GM23338 (cell line): ENCODE measurements around the gene IFI44L. TPM values are rescaled to one million over a fixed set of nuclear protein-coding genes. Genes with fewer than 3 reads are reported as not detected.

ENCODE experiments used
- ATAC-seq: fragments of 200-7000 bp; cut with Tn5 transposase; 3 replicates; pipeline ENCODE4 v1.9.1; 2020
- DNase-seq: peaks from one replicate; pipeline ENCODE4 v3.0.0-alpha.2; 2015; ENCODE audit warnings: low spot score
- H2AFZ ChIP-seq: fragments of 200-600 bp; sonication (generic); 2 replicates; pipeline ENCODE4 v1.8.0; 2016; ENCODE audit warnings: antibody characterized with exemption, mild to moderate bottlenecking, moderate library complexity
- H3F3A ChIP-seq: fragments of 200-600 bp; sonication (generic); replicated peaks from 2 replicates; pipeline ENCODE4 v1.8.0; 2017; ENCODE audit warnings: antibody characterized with exemption, mixed run types, low read depth
- H3K27ac ChIP-seq: fragments of 200-600 bp; sonication (generic); 2 replicates; pipeline ENCODE4 v1.6.1; 2016; ENCODE audit warnings: low read depth
- H3K27me3 ChIP-seq: fragments of 200-600 bp; sonication (generic); 2 replicates; pipeline ENCODE4 v1.8.0; 2016; ENCODE audit warnings: mild to moderate bottlenecking, mixed run types, moderate library complexity; ENCODE audit not compliant: insufficient read depth
- H3K36me3 ChIP-seq: fragments of 200-600 bp; sonication (generic); 2 replicates; pipeline ENCODE4 v1.8.0; 2016; ENCODE audit warnings: mild to moderate bottlenecking; ENCODE audit not compliant: insufficient read depth
- H3K4me1 ChIP-seq: fragments of 200-600 bp; sonication (generic); 2 replicates; pipeline ENCODE4 v1.8.0; 2016; ENCODE audit warnings: mild to moderate bottlenecking, moderate library complexity; ENCODE audit not compliant: insufficient read depth
- H3K4me2 ChIP-seq: fragments of 200-600 bp; sonication (generic); 2 replicates; pipeline ENCODE4 v1.7.1; 2017; ENCODE audit warnings: mixed run types
- H3K4me3 ChIP-seq: fragments of 200-600 bp; sonication (generic); 2 replicates; pipeline ENCODE4 v1.6.1; 2016; ENCODE audit warnings: mixed run types
- H3K79me2 ChIP-seq: fragments of 200-600 bp; sonication (generic); replicated peaks from 2 replicates; pipeline ENCODE4 v1.8.0; 2017; ENCODE audit warnings: mild to moderate bottlenecking; ENCODE audit not compliant: insufficient read depth
- H3K9me2 ChIP-seq: fragments of 200-600 bp; sonication (generic); 2 replicates; pipeline ENCODE4 v1.8.0; 2017; ENCODE audit not compliant: insufficient read depth
- H4K20me1 ChIP-seq: fragments of 200-600 bp; sonication (generic); replicated peaks from 2 replicates; pipeline ENCODE4 v1.8.0; 2017; ENCODE audit warnings: mild to moderate bottlenecking; ENCODE audit not compliant: insufficient read depth
- H3K27ac Mint-ChIP-seq: 2 replicates; pipeline ENCODE4 v1.8.0; 2020; ENCODE audit warnings: inconsistent platforms, mild to moderate bottlenecking, moderate library complexity, mixed read lengths
- H3K27me3 Mint-ChIP-seq: 3 replicates; pipeline ENCODE4 v1.8.0; 2022; ENCODE audit warnings: low read depth, mild to moderate bottlenecking, moderate library complexity, mixed read lengths, inconsistent platforms; ENCODE audit not compliant: insufficient read depth, poor library complexity
- H3K36me3 Mint-ChIP-seq: 3 replicates; pipeline ENCODE4 v1.8.0; 2021; ENCODE audit warnings: low read depth, mild to moderate bottlenecking, inconsistent platforms, moderate library complexity, mixed read lengths
- H3K4me1 Mint-ChIP-seq: 3 replicates; pipeline ENCODE4 v1.8.0; 2020; ENCODE audit warnings: mild to moderate bottlenecking, inconsistent platforms, mixed read lengths
- H3K4me3 Mint-ChIP-seq: 3 replicates; pipeline ENCODE4 v1.8.0; 2021; ENCODE audit warnings: moderate library complexity, mild to moderate bottlenecking, inconsistent platforms, mixed read lengths
- H3K9me3 Mint-ChIP-seq: 3 replicates; pipeline ENCODE4 v1.8.0; 2020; ENCODE audit warnings: moderate library complexity, mild to moderate bottlenecking, inconsistent platforms, mixed read lengths
- CREB1 ChIP-seq: fragments of 250-450 bp; sonication (Bioruptor Pico); IDR thresholded peaks from 2 replicates; pipeline ENCODE4 v1.5.0; 2020; ENCODE audit warnings: low read depth, mild to moderate bottlenecking, moderate library complexity
- EZH2 ChIP-seq: fragments of 200-600 bp; sonication (generic); IDR thresholded peaks from one replicate; pipeline ENCODE4 v1.8.0; 2017; ENCODE audit warnings: antibody characterized with exemption, mild to moderate bottlenecking, low read depth; ENCODE audit not compliant: unreplicated experiment
- EZH2phosphoT487 ChIP-seq: fragments of 200-600 bp; sonication (generic); IDR thresholded peaks from one replicate; pipeline ENCODE4 v1.8.1; 2018; ENCODE audit warnings: antibody characterized with exemption; ENCODE audit not compliant: unreplicated experiment
- NANOG ChIP-seq: IDR thresholded peaks from 2 replicates; pipeline ENCODE4 v1.6.1; 2016; ENCODE audit warnings: antibody characterized with exemption, borderline replicate concordance
- POLR2AphosphoS5 ChIP-seq: IDR thresholded peaks from 2 replicates; pipeline ENCODE4 v1.6.1; 2016; ENCODE audit warnings: antibody characterized with exemption, low read depth
- STAT1 ChIP-seq: IDR thresholded peaks from one replicate; pipeline ENCODE4 v1.6.1; 2016; ENCODE audit warnings: antibody characterized with exemption; ENCODE audit not compliant: unreplicated experiment
- ZNF114 ChIP-seq: fragments of 250-450 bp; sonication (Bioruptor Pico); IDR thresholded peaks from 2 replicates; pipeline ENCODE4 v1.5.0; 2020; ENCODE audit warnings: mild to moderate bottlenecking, moderate library complexity
- ZNF331 ChIP-seq: fragments of 250-450 bp; sonication (Bioruptor Pico); IDR thresholded peaks from 2 replicates; pipeline ENCODE4 v1.5.0; 2020; ENCODE audit warnings: low read depth, mild to moderate bottlenecking, moderate library complexity
- polyA plus RNA-seq: library from polyadenylated mRNA; unstranded; fragments of >200 nt; fragmentation: Nextera tagmentation; extraction: Ambion mirVana; gene quantifications from 2 replicates; pipeline ENCODE4 v1.2.1, GENCODE V29; 2016
- total RNA-seq: library from RNA; depleted of rRNA; stranded (reverse); fragments of >200 nt; shearing (Covaris generic); gene quantifications from 2 replicates; pipeline ENCODE4 v1.2.3, GENCODE V29; 2014
- TF ChIP-seq, protein P1 (sequence below): fragments of 250-450 bp; sonication (Bioruptor Pico); IDR thresholded peaks from 2 replicates; pipeline ENCODE4 v1.5.0; 2020; ENCODE audit warnings: mild to moderate bottlenecking, moderate library complexity
- TF ChIP-seq, protein P2 (sequence below), 2 experiments: fragments of 200-600 bp in 1 of 2; sonication (generic) in 1 of 2; conservative IDR thresholded peaks; 2 replicates each; pipeline versions ENCODE4 v1.5.1 to v1.6.1; 2016 to 2017; ENCODE audit warnings: antibody characterized with exemption in 2 of 2, low read depth in 2 of 2, mild to moderate bottlenecking in 2 of 2, moderate library complexity in 1 of 2
- TF ChIP-seq, protein P3 (sequence below): IDR thresholded peaks from one replicate; pipeline ENCODE4 v1.6.1; 2018; ENCODE audit warnings: antibody characterized with exemption; ENCODE audit not compliant: unreplicated experiment
- TF ChIP-seq, protein P4 (sequence below): IDR thresholded peaks from 2 replicates; pipeline ENCODE4 v1.6.1; 2016; ENCODE audit warnings: antibody characterized with exemption

Gene IFI44L
- total and polyA plus RNA-seq, 2 experiments from 2014 or later: not detected

GRCh38 chr1:78665809-78666208 is 45.6 kb downstream of the IFI44L start (continued):
- TF ChIP-seq, protein P1, sequence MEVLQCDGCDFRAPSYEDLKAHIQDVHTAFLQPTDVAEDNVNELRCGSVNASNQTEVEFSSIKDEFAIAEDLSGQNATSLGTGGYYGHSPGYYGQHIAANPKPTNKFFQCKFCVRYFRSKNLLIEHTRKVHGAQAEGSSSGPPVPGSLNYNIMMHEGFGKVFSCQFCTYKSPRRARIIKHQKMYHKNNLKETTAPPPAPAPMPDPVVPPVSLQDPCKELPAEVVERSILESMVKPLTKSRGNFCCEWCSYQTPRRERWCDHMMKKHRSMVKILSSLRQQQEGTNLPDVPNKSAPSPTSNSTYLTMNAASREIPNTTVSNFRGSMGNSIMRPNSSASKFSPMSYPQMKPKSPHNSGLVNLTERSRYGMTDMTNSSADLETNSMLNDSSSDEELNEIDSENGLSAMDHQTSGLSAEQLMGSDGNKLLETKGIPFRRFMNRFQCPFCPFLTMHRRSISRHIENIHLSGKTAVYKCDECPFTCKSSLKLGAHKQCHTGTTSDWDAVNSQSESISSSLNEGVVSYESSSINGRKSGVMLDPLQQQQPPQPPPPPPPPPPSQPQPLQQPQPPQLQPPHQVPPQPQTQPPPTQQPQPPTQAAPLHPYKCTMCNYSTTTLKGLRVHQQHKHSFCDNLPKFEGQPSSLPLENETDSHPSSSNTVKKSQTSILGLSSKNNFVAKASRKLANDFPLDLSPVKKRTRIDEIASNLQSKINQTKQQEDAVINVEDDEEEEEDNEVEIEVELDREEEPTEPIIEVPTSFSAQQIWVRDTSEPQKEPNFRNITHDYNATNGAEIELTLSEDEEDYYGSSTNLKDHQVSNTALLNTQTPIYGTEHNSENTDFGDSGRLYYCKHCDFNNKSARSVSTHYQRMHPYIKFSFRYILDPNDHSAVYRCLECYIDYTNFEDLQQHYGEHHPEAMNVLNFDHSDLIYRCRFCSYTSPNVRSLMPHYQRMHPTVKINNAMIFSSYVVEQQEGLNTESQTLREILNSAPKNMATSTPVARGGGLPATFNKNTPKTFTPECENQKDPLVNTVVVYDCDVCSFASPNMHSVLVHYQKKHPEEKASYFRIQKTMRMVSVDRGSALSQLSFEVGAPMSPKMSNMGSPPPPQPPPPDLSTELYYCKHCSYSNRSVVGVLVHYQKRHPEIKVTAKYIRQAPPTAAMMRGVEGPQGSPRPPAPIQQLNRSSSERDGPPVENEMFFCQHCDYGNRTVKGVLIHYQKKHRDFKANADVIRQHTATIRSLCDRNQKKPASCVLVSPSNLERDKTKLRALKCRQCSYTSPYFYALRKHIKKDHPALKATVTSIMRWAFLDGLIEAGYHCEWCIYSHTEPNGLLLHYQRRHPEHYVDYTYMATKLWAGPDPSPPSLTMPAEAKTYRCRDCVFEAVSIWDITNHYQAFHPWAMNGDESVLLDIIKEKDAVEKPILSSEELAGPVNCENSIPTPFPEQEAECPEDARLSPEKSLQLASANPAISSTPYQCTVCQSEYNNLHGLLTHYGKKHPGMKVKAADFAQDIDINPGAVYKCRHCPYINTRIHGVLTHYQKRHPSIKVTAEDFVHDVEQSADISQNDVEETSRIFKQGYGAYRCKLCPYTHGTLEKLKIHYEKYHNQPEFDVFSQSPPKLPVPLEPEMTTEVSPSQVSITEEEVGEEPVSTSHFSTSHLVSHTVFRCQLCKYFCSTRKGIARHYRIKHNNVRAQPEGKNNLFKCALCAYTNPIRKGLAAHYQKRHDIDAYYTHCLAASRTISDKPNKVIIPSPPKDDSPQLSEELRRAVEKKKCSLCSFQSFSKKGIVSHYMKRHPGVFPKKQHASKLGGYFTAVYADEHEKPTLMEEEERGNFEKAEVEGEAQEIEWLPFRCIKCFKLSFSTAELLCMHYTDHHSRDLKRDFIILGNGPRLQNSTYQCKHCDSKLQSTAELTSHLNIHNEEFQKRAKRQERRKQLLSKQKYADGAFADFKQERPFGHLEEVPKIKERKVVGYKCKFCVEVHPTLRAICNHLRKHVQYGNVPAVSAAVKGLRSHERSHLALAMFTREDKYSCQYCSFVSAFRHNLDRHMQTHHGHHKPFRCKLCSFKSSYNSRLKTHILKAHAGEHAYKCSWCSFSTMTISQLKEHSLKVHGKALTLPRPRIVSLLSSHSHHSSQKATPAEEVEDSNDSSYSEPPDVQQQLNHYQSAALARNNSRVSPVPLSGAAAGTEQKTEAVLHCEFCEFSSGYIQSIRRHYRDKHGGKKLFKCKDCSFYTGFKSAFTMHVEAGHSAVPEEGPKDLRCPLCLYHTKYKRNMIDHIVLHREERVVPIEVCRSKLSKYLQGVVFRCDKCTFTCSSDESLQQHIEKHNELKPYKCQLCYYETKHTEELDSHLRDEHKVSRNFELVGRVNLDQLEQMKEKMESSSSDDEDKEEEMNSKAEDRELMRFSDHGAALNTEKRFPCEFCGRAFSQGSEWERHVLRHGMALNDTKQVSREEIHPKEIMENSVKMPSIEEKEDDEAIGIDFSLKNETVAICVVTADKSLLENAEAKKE: no peak
- no peak for TF ChIP-seq ZNF331 (CRISPR knock-in tag)

GRCh38 chr1:78667939-78668338 is 47.7 kb downstream of the IFI44L start:
- H3K4me3 Mint-ChIP-seq: no peak overlapping the region
- H3K27me3 Mint-ChIP-seq: no peaks in the 10 kb centered on the region
- Histone ChIP-seq H3K4me1 (no peaks in the 10 kb centered on the region), H3K79me2 (no peaks in the 10 kb centered on the region), H2AFZ (no peak overlapping the region), H3K9me2 (no peaks in the 10 kb centered on the region), H4K20me1 (no peaks in the 10 kb centered on the region), H3K4me3 (no peak overlapping the region), H3K36me3 (no peaks in the 10 kb centered on the region), H3K4me2 (no peak overlapping the region), H3K27ac (no peak overlapping the region), H3F3A (no peaks in the 10 kb centered on the region), H3K27me3 (no peaks in the 10 kb centered on the region)
- no peaks in the 10 kb centered on the region for H3K4me1 Mint-ChIP-seq
- ATAC-seq (no peak), DNase-seq (no peak)
- H3K36me3 Mint-ChIP-seq: no peaks in the 10 kb centered on the region
- no peaks in the 10 kb centered on the region for H3K9me3 Mint-ChIP-seq
- H3K27ac Mint-ChIP-seq: no peak overlapping the region
- TF ChIP-seq, protein P2, sequence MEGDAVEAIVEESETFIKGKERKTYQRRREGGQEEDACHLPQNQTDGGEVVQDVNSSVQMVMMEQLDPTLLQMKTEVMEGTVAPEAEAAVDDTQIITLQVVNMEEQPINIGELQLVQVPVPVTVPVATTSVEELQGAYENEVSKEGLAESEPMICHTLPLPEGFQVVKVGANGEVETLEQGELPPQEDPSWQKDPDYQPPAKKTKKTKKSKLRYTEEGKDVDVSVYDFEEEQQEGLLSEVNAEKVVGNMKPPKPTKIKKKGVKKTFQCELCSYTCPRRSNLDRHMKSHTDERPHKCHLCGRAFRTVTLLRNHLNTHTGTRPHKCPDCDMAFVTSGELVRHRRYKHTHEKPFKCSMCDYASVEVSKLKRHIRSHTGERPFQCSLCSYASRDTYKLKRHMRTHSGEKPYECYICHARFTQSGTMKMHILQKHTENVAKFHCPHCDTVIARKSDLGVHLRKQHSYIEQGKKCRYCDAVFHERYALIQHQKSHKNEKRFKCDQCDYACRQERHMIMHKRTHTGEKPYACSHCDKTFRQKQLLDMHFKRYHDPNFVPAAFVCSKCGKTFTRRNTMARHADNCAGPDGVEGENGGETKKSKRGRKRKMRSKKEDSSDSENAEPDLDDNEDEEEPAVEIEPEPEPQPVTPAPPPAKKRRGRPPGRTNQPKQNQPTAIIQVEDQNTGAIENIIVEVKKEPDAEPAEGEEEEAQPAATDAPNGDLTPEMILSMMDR (conservative IDR thresholded peaks at IDR 0.05; ENCODE audit: low read depth in 2 of 2): no peak
- TF ChIP-seq ZNF114 (CRISPR knock-in tag) (no peak), EZH2phosphoT487 (no peak), ZNF331 (CRISPR knock-in tag) (no peak), EZH2 (no peak), CREB1 (CRISPR knock-in tag) (no peak), POLR2AphosphoS5 (no peak), NANOG (no peak), STAT1 (no peak)
- TF ChIP-seq, protein P3, sequence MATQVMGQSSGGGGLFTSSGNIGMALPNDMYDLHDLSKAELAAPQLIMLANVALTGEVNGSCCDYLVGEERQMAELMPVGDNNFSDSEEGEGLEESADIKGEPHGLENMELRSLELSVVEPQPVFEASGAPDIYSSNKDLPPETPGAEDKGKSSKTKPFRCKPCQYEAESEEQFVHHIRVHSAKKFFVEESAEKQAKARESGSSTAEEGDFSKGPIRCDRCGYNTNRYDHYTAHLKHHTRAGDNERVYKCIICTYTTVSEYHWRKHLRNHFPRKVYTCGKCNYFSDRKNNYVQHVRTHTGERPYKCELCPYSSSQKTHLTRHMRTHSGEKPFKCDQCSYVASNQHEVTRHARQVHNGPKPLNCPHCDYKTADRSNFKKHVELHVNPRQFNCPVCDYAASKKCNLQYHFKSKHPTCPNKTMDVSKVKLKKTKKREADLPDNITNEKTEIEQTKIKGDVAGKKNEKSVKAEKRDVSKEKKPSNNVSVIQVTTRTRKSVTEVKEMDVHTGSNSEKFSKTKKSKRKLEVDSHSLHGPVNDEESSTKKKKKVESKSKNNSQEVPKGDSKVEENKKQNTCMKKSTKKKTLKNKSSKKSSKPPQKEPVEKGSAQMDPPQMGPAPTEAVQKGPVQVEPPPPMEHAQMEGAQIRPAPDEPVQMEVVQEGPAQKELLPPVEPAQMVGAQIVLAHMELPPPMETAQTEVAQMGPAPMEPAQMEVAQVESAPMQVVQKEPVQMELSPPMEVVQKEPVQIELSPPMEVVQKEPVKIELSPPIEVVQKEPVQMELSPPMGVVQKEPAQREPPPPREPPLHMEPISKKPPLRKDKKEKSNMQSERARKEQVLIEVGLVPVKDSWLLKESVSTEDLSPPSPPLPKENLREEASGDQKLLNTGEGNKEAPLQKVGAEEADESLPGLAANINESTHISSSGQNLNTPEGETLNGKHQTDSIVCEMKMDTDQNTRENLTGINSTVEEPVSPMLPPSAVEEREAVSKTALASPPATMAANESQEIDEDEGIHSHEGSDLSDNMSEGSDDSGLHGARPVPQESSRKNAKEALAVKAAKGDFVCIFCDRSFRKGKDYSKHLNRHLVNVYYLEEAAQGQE: no peak
- TF ChIP-seq, protein P4, sequence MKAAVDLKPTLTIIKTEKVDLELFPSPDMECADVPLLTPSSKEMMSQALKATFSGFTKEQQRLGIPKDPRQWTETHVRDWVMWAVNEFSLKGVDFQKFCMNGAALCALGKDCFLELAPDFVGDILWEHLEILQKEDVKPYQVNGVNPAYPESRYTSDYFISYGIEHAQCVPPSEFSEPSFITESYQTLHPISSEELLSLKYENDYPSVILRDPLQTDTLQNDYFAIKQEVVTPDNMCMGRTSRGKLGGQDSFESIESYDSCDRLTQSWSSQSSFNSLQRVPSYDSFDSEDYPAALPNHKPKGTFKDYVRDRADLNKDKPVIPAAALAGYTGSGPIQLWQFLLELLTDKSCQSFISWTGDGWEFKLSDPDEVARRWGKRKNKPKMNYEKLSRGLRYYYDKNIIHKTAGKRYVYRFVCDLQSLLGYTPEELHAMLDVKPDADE: no peak
